ENCODE results near the gene ZNF45.

DNA sequence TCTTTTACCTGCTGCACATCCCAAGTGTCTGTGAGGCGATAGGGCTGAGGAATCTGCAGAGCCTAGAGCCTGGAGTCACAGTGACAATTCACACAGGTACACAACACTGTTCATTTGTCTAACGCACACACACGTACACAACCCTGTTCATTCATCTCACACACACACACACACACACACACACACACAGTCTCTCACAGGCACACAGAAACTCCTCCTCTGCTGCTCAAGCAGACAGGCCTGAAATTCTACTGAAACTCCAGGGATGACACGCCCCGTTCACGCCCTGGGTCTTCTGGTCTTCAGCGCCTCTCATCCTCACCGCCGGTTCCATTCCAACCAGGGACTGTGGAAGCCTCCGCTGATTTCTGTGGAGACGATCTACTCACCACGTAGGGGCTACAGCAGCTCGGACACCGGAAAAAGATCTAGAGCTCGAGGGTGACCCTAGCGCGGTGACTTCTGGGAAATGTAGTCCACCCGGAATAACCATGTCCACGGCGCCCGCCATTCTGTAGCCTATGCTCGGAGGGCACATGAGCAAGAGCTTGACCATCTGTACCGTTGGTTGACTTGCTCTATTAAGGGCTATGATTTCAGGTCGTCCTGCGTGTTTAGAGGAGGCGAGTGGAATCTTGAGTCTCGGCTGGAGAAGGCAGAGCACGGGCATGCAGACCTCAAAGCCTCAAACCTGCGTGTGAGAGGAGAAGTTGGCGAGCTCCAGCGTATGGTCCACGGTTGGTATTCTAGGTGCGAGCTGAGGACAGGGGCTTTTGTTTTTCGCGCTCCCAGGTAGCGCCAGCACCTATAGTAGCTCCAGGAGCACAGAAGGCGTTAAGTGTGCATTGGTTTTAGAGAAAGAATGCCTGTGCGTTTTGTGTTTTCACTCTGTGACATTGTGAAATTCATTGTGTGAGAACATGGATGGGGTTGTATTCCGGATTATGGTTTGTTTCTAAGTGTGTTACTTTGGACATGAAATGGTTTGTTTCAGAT, 33.4 kb downstream of the ZNF45 start:
- TF ChIP-seq, protein P1, sequence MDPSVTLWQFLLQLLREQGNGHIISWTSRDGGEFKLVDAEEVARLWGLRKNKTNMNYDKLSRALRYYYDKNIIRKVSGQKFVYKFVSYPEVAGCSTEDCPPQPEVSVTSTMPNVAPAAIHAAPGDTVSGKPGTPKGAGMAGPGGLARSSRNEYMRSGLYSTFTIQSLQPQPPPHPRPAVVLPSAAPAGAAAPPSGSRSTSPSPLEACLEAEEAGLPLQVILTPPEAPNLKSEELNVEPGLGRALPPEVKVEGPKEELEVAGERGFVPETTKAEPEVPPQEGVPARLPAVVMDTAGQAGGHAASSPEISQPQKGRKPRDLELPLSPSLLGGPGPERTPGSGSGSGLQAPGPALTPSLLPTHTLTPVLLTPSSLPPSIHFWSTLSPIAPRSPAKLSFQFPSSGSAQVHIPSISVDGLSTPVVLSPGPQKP (IDR thresholded peaks at IDR 0.05; ENCODE audit: low read depth, low read length): no peak
- no peak for TF ChIP-seq ESRRA (IDR thresholded peaks at IDR 0.05; ENCODE audit: borderline replicate concordance, low read length)
- TF ChIP-seq, protein P2, sequence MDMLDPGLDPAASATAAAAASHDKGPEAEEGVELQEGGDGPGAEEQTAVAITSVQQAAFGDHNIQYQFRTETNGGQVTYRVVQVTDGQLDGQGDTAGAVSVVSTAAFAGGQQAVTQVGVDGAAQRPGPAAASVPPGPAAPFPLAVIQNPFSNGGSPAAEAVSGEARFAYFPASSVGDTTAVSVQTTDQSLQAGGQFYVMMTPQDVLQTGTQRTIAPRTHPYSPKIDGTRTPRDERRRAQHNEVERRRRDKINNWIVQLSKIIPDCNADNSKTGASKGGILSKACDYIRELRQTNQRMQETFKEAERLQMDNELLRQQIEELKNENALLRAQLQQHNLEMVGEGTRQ (IDR thresholded peaks at IDR 0.05): no peak
- no peak for TF ChIP-seq RFX5 (IDR thresholded peaks at IDR 0.05)
